AG04449 (cell line): ENCODE data around the gene SARDH.

Source experiments
- CTCF ChIA-PET: fragments of 350-600 bp; formaldehyde crosslinking; extraction: SDS; loops from one replicate; lab custom pipeline; 2021; ENCODE audit warnings: antibody characterized with exemption; lab: Yijun Ruan, JAX
- POLR2A ChIA-PET: fragments of 400-600, 350-600 bp; formaldehyde crosslinking; extraction: SDS; loops from one replicate; lab custom pipeline; 2020; ENCODE audit warnings: antibody characterized with exemption, inconsistent platforms; lab: Yijun Ruan, JAX
- DNase-seq: peaks from one replicate; pipeline ENCODE4 v3.0.0-alpha.2; 2010; ENCODE audit warnings: low read depth, low spot score
- H3K4me3 ChIP-seq: 2 replicates; pipeline ENCODE4 v1.5.1; 2011; ENCODE audit warnings: low read depth, mild to moderate bottlenecking, control low read depth, low read length
- CTCF ChIP-seq: IDR thresholded peaks from one replicate; pipeline ENCODE4 v1.5.1; 2011; ENCODE audit warnings: mild to moderate bottlenecking, moderate library complexity, low read length, control low read depth, inconsistent platforms; ENCODE audit not compliant: insufficient read depth; ENCODE audit errors: missing control alignments

SARDH gene

GRCh38 chr9:133664173-133665050, 73.7 kb downstream of the SARDH start:
- ChIA-PET CTCF (no interaction called here), POLR2A (no interaction called here)
- no peak for TF ChIP-seq CTCF
- no peak overlapping the region for H3K4me3 ChIP-seq
- DNase-seq = no peak

GRCh38 chr9:133661846-133662540, 76.2 kb downstream of the SARDH start:
- TF ChIP-seq CTCF = no peak
- POLR2A ChIA-PET = no interaction called here
- DNase-seq = no peak
- CTCF ChIA-PET = no interaction called here
- no peak overlapping the region for H3K4me3 ChIP-seq

- ChIA-PET CTCF (no interaction called here), POLR2A (no interaction called here)
- TF ChIP-seq CTCF = no peak
- no peak overlapping the region for H3K4me3 ChIP-seq
- no peak for DNase-seq
Measured at GRCh38 chr9:133659516-133659915, 78.6 kb downstream of the SARDH start.

- H3K4me3 ChIP-seq = no peak overlapping the region
- DNase-seq = no peak
- CTCF ChIA-PET = no interaction called here
- POLR2A ChIA-PET = no interaction called here
- TF ChIP-seq CTCF = no peak
Measured at GRCh38 chr9:133658442-133659431, 79.4 kb downstream of the SARDH start.

- no peak overlapping the region for H3K4me3 ChIP-seq
- ChIA-PET CTCF (no interaction called here), POLR2A (no interaction called here)
- TF ChIP-seq CTCF = no peak
- no peak for DNase-seq
Measured at GRCh38 chr9:133657120-133657661, 81.0 kb downstream of the SARDH start.
